Measurements from ENCODE around the gene NIPA2.
"Not testable (repeated sequence)": the region's sequence is repeated elsewhere in the genome, so short reads cannot be mapped to it uniquely, and the experiment has no call there.

Gene NIPA2

GRCh38 chr15:22838292-22839042, at the start of gene NIPA2:
NIPA2 (plus strand) TSS chr15:22838666; CDS start chr15:22851732, 13,066 bp downstream.
- peak; percentile 94 for DNase-seq

- no peak for DNase-seq
These were observed 44.4 kb upstream of the NIPA2 start for GRCh38 chr15:22794063-22794462.

- no peak for DNase-seq
These were observed 43.8 kb upstream of the NIPA2 start for GRCh38 chr15:22794621-22795167.

- DNase-seq, result no peak
These were observed 43.0 kb upstream of the NIPA2 start for GRCh38 chr15:22795206-22796063.

- DNase-seq, result no peak
These were observed 42.4 kb upstream of the NIPA2 start for GRCh38 chr15:22796079-22796478.

GRCh38 chr15:22799902-22800301, 38.6 kb upstream of the NIPA2 start:
- no peak for DNase-seq

GRCh38 chr15:22803006-22803405, 35.5 kb upstream of the NIPA2 start:
- DNase-seq, result not testable (repeated sequence)

GRCh38 chr15:22806156-22806555, 32.3 kb upstream of the NIPA2 start:
- DNase-seq, result no peak

GRCh38 chr15:22806664-22807063, 31.8 kb upstream of the NIPA2 start:
- no peak for DNase-seq

GRCh38 chr15:22807831-22808230, 30.6 kb upstream of the NIPA2 start:
- DNase-seq, result not testable (repeated sequence)

GRCh38 chr15:22808240-22808639, 30.2 kb upstream of the NIPA2 start:
- no peak for DNase-seq

GRCh38 chr15:22808761-22809280, 29.6 kb upstream of the NIPA2 start:
- no peak for DNase-seq

- DNase-seq, result no peak
These were observed 28.2 kb upstream of the NIPA2 start for GRCh38 chr15:22810033-22810852.

GRCh38 chr15:22810853-22811338, 27.6 kb upstream of the NIPA2 start:
- DNase-seq, result no peak

GRCh38 chr15:22811640-22812039, 26.8 kb upstream of the NIPA2 start:
- no peak for DNase-seq

GRCh38 chr15:22813844-22814243, 24.6 kb upstream of the NIPA2 start:
- no peak for DNase-seq

GRCh38 chr15:22815766-22816165, 22.7 kb upstream of the NIPA2 start:
- DNase-seq, result no peak

GRCh38 chr15:22819651-22820050, 18.8 kb upstream of the NIPA2 start:
- DNase-seq, result no peak

GRCh38 chr15:22823495-22824128, 14.9 kb upstream of the NIPA2 start:
- no peak for DNase-seq

GRCh38 chr15:22827125-22827524, 11.3 kb upstream of the NIPA2 start:
- no peak for DNase-seq

- DNase-seq, result no peak
These were observed 7.0 kb upstream of the NIPA2 start for GRCh38 chr15:22831473-22831872.
